ENCODE measurements around the gene ADIPOR1.
"Not testable (repeated sequence)": the region's sequence is repeated elsewhere in the genome, so short reads cannot be mapped to it uniquely, and the experiment has no call there.

ADIPOR1 gene

GRCh38 chr1:202941372-202941771 lies 16.7 kb downstream of the ADIPOR1 start:
- in situ Hi-C loops (cut with HindIII; ENCODE audit: low sequenced_read_pairs): no loop called here

- in situ Hi-C loops (cut with HindIII; ENCODE audit: low sequenced_read_pairs): no loop called here
Measured at GRCh38 chr1:202940561-202940960, 17.6 kb downstream of the ADIPOR1 start.

- in situ Hi-C loops (cut with HindIII; ENCODE audit: low sequenced_read_pairs): no loop called here
Measured at GRCh38 chr1:202938287-202938925, 19.7 kb downstream of the ADIPOR1 start.

- in situ Hi-C loops (cut with HindIII; ENCODE audit: low sequenced_read_pairs): not testable (repeated sequence)
Measured at GRCh38 chr1:202936409-202936808, 21.7 kb downstream of the ADIPOR1 start.

GRCh38 chr1:202935844-202936243 lies 22.3 kb downstream of the ADIPOR1 start:
- in situ Hi-C loops (cut with HindIII; ENCODE audit: low sequenced_read_pairs): no loop called here

- in situ Hi-C loops (cut with HindIII; ENCODE audit: low sequenced_read_pairs): no loop called here
Measured at GRCh38 chr1:202934755-202935154, 23.4 kb downstream of the ADIPOR1 start.

GRCh38 chr1:202932476-202932875 lies 25.6 kb downstream of the ADIPOR1 start:
- in situ Hi-C loops (cut with HindIII; ENCODE audit: low sequenced_read_pairs): no loop called here

- in situ Hi-C loops (cut with HindIII; ENCODE audit: low sequenced_read_pairs): no loop called here
Measured at GRCh38 chr1:202926581-202927491, 31.3 kb downstream of the ADIPOR1 start, which contains the start of gene KLHL12. Gene KLHL12, minus strand, starts transcription at chr1:202927234. Its CDS starts 2,072 bp downstream, at chr1:202925162.

GRCh38 chr1:202923533-202923932 lies 34.6 kb downstream of the ADIPOR1 start:
- in situ Hi-C loops (cut with HindIII; ENCODE audit: low sequenced_read_pairs): no loop called here

- in situ Hi-C loops (cut with HindIII; ENCODE audit: low sequenced_read_pairs): loop anchor here (5.0 kb wide), 1 partner anchor 67 kb away; no protein-coding TSS in a partner anchor
Measured at GRCh38 chr1:202919615-202920014, 38.5 kb downstream of the ADIPOR1 start.

- in situ Hi-C loops (cut with HindIII; ENCODE audit: low sequenced_read_pairs): loop anchor here (5.0 kb wide), 1 partner anchor 63 kb away; no protein-coding TSS in a partner anchor
Measured at GRCh38 chr1:202915146-202915545, 43.0 kb downstream of the ADIPOR1 start.

- in situ Hi-C loops (cut with HindIII; ENCODE audit: low sequenced_read_pairs): not testable (repeated sequence)
Measured at GRCh38 chr1:202912476-202912875, 45.6 kb downstream of the ADIPOR1 start.

GRCh38 chr1:202909494-202909893 lies 48.6 kb downstream of the ADIPOR1 start:
- in situ Hi-C loops (cut with HindIII; ENCODE audit: low sequenced_read_pairs): loop anchor here (10.0 kb wide), 1 partner anchor 45 kb away; the partner anchor contains the start of gene ADIPOR1

GRCh38 chr1:202908998-202909397 lies 49.1 kb downstream of the ADIPOR1 start:
- in situ Hi-C loops (cut with HindIII; ENCODE audit: low sequenced_read_pairs): loop anchor here (10.0 kb wide), 1 partner anchor 46 kb away; the partner anchor contains the start of gene ADIPOR1

GRCh38 chr1:202905331-202905730 lies 52.8 kb downstream of the ADIPOR1 start:
- in situ Hi-C loops (cut with HindIII; ENCODE audit: low sequenced_read_pairs): loop anchor here (10.0 kb wide), 1 partner anchor 49 kb away; the partner anchor contains the start of gene ADIPOR1

GRCh38 chr1:202903808-202904207 lies 54.3 kb downstream of the ADIPOR1 start:
- in situ Hi-C loops (cut with HindIII; ENCODE audit: low sequenced_read_pairs): loop anchor here (10.0 kb wide), 1 partner anchor 51 kb away; the partner anchor contains the start of gene ADIPOR1

GRCh38 chr1:202901555-202901954 lies 56.6 kb downstream of the ADIPOR1 start:
- in situ Hi-C loops (cut with HindIII; ENCODE audit: low sequenced_read_pairs): loop anchor here (10.0 kb wide), 1 partner anchor 53 kb away; the partner anchor contains the start of gene ADIPOR1

GRCh38 chr1:202892501-202892900 lies 65.6 kb downstream of the ADIPOR1 start:
- in situ Hi-C loops (cut with HindIII; ENCODE audit: low sequenced_read_pairs): no loop called here
